ENCODE measurements around the gene UBE2I. TPM values are rescaled to one million over a fixed set of nuclear protein-coding genes. Genes with fewer than 3 reads are reported as not detected.

UBE2I gene
- total RNA-seq, 1 donor from 2014 or later, result 64.3 TPM

- no peak for DNase-seq (ENCODE audit: low read depth)
Observed at GRCh38 chr16:1357906-1358566, 48.6 kb downstream of the UBE2I start.

- no peak for DNase-seq (ENCODE audit: low read depth)
Observed at GRCh38 chr16:1361685-1362360, 52.4 kb downstream of the UBE2I start.

GRCh38 chr16:1362807-1363206, 53.4 kb downstream of the UBE2I start:
- no peak for DNase-seq (ENCODE audit: low read depth)

- DNase-seq (ENCODE audit: low read depth), result no peak
Observed at GRCh38 chr16:1363501-1364041, 54.1 kb downstream of the UBE2I start.

- DNase-seq (ENCODE audit: low read depth), result no peak
Observed at GRCh38 chr16:1364510-1364909, 55.1 kb downstream of the UBE2I start.

- no peak for DNase-seq (ENCODE audit: low read depth)
Observed at GRCh38 chr16:1366060-1366711, 56.8 kb downstream of the UBE2I start.

DNA sequence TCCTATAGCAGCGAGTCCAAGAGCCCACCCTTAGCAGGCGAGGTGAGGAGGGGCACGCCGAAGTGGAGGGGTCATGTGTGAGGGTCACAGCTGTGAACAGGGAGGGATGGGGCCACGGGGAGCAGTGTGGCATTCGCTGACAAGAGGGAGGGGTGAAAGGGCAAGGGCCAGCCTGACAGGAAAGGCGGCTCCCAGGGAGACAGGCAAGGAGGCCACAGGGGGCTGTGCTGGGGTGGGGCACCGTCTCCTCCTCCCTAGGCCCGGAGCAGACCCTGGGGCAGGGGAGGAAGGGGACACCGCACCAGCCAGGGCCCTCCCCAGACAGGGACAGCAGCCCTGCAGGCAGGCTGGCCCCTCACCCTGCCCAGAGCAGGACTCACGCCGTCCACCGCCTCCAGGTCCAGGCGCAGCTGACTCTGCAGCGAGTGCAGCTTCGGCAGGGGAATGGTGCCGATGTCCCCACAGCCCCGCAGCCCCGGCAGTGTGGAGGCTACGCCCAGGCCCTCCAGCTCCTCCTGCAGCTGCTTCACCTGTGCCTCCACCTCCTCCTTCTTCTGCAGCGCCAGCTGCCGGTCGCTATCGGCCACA, 57.4 kb downstream of the UBE2I start:
- no peak for DNase-seq (ENCODE audit: low read depth)

GRCh38 chr16:1367486-1368174, 58.2 kb downstream of the UBE2I start:
- no peak for DNase-seq (ENCODE audit: low read depth)

DNA sequence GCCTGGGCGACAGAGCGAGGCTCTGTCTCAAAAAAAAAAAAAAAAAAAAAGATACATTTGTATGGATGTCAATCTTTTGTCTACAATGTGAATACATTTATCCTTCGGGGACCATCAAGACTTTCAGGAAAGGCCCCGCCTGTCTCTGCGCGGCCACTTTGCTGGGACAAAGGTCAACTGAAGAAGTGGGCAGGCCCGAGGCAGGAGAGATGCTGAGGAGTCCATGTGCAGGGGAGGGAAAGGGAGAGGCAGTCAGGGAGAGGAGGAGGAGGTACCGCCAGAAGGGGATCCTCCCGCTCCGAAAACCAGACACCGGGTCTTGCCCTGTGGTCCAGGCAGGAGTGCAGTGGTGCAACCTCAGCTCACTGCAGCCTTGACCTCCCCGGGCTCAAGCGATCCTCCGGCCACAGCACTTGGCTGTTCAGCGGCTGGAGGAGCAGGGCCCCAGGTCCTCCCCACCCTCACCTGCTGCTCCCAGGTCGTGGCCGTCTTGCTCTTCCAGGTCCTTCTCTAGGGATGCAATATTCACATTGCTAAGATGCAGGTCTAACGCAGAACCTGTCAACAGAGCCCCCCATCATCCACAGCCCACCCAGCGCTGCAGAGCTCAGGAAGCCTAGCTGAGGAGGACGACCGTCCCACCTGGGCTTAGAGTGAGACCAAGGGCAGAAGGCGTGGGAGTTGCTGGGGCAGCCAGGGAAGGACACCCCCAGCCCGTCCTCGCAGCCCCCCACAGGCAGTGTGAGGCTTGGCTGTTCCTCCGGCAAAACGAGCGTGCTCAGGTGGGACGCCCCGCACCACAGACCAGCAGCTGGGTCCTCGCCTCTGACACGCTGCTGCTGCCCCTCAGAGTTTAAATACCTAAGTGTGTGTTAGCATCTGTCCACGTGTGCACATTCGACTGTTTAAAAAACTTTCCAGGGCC, 61.9 kb downstream of the UBE2I start:
- no peak for DNase-seq (ENCODE audit: low read depth)

- no peak for DNase-seq (ENCODE audit: low read depth)
Observed at GRCh38 chr16:1372292-1372950, 63.0 kb downstream of the UBE2I start.

DNA sequence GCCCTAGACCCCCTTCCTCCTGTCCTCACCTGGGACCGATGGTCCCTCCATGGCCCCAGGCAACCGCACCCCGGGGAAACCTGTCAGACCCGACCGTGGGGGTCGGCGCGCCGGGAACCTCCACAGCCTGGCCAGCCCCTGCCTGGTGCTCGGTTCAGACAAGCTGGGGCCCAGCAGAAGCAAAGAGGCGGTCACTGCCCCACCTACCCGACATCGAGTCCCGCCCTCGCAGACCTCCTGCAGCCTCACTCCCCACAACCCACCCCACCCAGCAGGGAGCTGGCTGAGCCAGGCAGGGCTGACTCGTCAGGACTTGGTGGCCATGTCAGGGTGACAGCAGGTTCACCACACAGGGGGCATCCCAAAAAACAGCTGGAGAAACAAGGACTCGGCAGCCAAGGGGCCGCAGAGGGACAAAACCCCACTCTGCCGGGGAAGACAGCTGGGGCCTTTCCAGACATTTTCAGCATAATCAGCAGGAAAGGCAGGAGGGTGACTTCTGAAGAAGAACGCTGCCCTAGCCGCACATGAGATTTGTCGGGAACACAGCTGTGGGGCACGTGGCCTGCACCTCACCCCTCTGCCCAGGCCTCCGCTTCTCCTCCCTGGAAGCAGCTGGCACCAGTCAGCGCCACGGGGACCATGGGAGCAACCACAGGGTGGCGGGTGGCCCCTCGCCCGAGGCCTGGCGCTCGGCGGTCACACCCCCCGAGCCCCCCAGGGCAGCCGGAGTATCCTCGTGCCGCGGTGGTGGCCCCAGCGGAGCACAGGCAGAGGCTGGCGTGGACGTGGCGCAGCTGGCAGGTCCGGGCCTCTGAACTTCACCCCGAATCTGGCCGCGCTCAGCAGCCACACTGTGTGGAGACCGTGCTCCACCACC, 65.2 kb downstream of the UBE2I start:
- no peak for DNase-seq (ENCODE audit: low read depth)

DNA sequence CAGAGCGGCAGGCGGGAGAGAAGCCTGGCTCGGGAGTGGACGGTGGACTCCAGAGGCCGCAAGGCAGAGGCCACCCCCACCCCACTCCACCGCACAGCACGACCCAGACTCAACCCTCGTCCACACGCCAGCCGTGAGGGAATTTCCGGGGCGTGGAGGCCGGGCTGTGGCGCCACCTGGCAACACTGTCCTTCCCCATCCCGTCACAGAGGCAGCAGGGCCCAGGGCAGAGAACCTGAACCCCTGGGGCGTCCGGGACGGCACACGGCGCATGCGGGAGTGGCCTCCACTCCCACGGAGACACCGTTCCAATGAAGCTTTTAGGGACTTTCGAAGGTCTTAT, 65.8 kb downstream of the UBE2I start:
- DNase-seq (ENCODE audit: low read depth), result no peak

DNA sequence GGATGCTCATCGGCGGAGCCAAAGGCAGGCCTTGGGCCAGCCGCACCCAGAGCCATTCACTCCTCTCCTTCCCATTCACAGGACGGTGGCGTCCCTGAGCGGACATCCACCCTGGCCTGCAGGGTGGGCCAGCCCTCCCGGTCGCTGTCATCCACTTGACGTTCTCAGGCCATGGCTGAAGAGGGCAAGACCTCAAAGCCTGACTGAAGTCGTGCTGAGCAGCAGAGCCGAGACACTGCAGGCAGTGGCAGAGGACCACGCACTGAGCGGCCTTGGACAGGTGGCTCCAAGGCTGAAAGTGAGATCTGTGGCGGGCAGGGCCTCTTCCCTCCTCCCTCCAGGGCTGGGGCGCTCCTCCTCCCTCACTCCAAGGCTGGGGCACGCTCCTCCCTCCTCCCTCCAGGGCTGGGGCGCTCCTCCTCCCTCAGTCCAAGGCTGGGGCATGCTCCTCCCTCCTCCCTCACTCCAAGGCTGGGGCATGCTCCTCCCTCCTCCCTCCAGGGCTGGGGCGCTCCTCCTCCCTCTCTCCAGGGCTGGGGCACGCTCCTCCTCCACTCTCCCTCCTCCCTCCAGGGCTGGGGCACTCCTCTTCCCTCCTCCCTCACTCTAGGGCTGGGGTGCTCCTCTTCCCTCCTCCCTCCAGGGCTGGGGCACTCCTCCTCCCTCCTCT, 66.4 kb downstream of the UBE2I start:
- no peak for DNase-seq (ENCODE audit: low read depth)

Other genes starting within 250 kb of the UBE2I start
- 0.40 TPM in 1 of 2 replicates, not detected in the other for gene SSTR5, start 236.9 kb upstream of the UBE2I start, total RNA-seq
- gene C1QTNF8, start 213.4 kb upstream of the UBE2I start, total RNA-seq, result not detected in 2 replicates
- gene CACNA1H, start 156.5 kb upstream of the UBE2I start, total RNA-seq, result 1.0 and 36.2 TPM in 2 replicates
- gene TPSG1, start 84.4 kb upstream of the UBE2I start, total RNA-seq, result not detected in 2 replicates
- not detected in 2 replicates for gene TPSB2, start 79.5 kb upstream of the UBE2I start, total RNA-seq
- not detected in 2 replicates for gene TPSAB1, start 68.9 kb upstream of the UBE2I start, total RNA-seq
- gene TPSD1, start 53.6 kb upstream of the UBE2I start, total RNA-seq, result not detected in 2 replicates
- 2.1 and 3.0 TPM in 2 replicates for gene BAIAP3, start 24.0 kb downstream of the UBE2I start, total RNA-seq
- gene TSR3, start 42.2 kb downstream of the UBE2I start, total RNA-seq, result 56.9 and 85.1 TPM in 2 replicates
- gene GNPTG, start 42.3 kb downstream of the UBE2I start, total RNA-seq, result 30.6 and 101 TPM in 2 replicates
- gene UNKL, start 105.1 kb downstream of the UBE2I start, total RNA-seq, result 5.4 and 13.8 TPM in 2 replicates
- 12.4 and 15.8 TPM in 2 replicates for gene UQCC4, start 111.1 kb downstream of the UBE2I start, total RNA-seq
- not detected in 2 replicates for gene PERCC1, start 121.4 kb downstream of the UBE2I start, total RNA-seq
- 0.25 TPM in 1 of 2 replicates, not detected in the other for gene CCDC154, start 134.9 kb downstream of the UBE2I start, total RNA-seq
- 43.6 and 79.8 TPM in 2 replicates for gene CLCN7, start 165.4 kb downstream of the UBE2I start, total RNA-seq
- not detected in 2 replicates for gene PTX4, start 179.3 kb downstream of the UBE2I start, total RNA-seq
- 11.1 and 19.8 TPM in 2 replicates for gene TELO2, start 183.7 kb downstream of the UBE2I start, total RNA-seq
- gene TMEM204, start 224.0 kb downstream of the UBE2I start, total RNA-seq, result 0.10 TPM in 1 of 2 replicates, not detected in the other